Left ventricle myocardium inferior (tissue), 1 donor: ENCODE results near the gene ELFN1. TPM values are rescaled to one million over a fixed set of nuclear protein-coding genes. Genes with fewer than 3 reads are reported as not detected.

Experiments used
- DNase-seq: peaks from one replicate; pipeline ENCODE4 v3.0.0-alpha.2; 2020
- H3K27ac ChIP-seq: fragments of 200-600 bp; replicated peaks from 2 replicates; pipeline ENCODE4 v1.8.0; 2021
- H3K27me3 ChIP-seq: fragments of 200-600 bp; 2 replicates; pipeline ENCODE4 v1.8.0; 2021; ENCODE audit warnings: low read depth
- H3K36me3 ChIP-seq: fragments of 200-600 bp; 2 replicates; pipeline ENCODE4 v1.8.0; 2021
- H3K4me1 ChIP-seq: fragments of 200-600 bp; 2 replicates; pipeline ENCODE4 v1.8.0; 2021
- H3K4me3 ChIP-seq: fragments of 200-600 bp; 2 replicates; pipeline ENCODE4 v1.8.0; 2021; ENCODE audit warnings: mild to moderate bottlenecking, moderate library complexity
- H3K9me3 ChIP-seq: fragments of 200-600 bp; replicated peaks from 2 replicates; pipeline ENCODE4 v1.8.0; 2021
- CTCF ChIP-seq: fragments of 200-600 bp; IDR thresholded peaks from 2 replicates; pipeline ENCODE4 v1.8.0; 2021; ENCODE audit warnings: antibody characterized with exemption, mild to moderate bottlenecking, borderline replicate concordance
- intact Hi-C: fragments of 100-400 bp; cut with micrococcal nuclease; formaldehyde crosslinking; loops from one replicate; pipeline ENCODE4 v1.11.0; 2022
- total RNA-seq: library from RNA; stranded (reverse); fragmentation: NEBNext Ultra II Directional; extraction: Animal tissue kit (Norgen Biotek cat#: 25700); gene quantifications from one replicate; pipeline ENCODE4 v1.2.1, GENCODE V29; 2021
- donor health status: DM: no; HTN: yes; CAD: no; lungs with severe emphysema.

ELFN1 gene
- total RNA-seq, 1 donor from 2014 or later: 10.5 TPM

DNA sequence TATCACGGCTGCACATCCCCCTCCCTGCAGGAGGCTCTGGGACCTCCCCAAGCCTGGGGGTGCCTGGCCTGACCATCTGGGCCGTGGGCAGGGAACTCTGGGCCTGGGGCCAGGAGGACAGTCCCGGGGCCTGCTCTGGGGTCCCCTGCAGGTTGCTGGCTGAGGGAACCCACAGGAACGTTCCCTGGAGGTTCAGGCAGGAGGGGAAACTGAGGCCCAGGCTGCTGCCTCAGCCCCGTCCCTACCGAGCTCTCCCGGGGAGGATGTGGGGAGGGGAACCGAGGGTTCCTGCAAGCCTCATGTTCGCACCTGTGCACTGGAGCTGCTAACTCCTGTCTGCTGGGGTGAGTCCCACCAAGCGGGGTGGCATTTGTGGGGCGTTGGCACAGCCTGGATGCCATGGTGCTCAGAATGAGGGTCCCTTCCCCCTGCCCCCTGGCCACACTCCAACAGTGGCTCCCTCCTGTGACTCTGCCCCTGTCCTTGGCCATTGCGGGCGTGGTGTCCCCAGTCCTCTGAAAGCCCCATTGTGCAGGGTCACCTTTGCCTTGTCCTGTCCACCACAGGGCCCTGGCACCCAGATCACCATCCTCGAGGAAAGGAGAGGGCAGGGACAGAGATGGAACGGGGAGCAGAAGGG lies 9.4 kb downstream of the ELFN1 start:
- no peak for TF ChIP-seq CTCF
- intact Hi-C loops: no loop called here
- H3K36me3 ChIP-seq: no peaks in the 10 kb centered on the region
- no peak overlapping the region for H3K27ac ChIP-seq
- DNase-seq: no peak
- H3K9me3 ChIP-seq: peaks cover 20% of the 10 kb centered on the region
- H3K4me1 ChIP-seq: no peaks in the 10 kb centered on the region
- H3K27me3 ChIP-seq: peaks cover 17% of the 10 kb centered on the region
- no peak overlapping the region for H3K4me3 ChIP-seq

GRCh38 chr7:1679966-1680730 lies 10.1 kb downstream of the ELFN1 start:
- H3K4me1 ChIP-seq: no peaks in the 10 kb centered on the region
- intact Hi-C loops: no loop called here
- H3K27ac ChIP-seq: no peak overlapping the region
- peaks cover 10% of the 10 kb centered on the region for H3K27me3 ChIP-seq
- no peak for TF ChIP-seq CTCF
- H3K9me3 ChIP-seq: peaks cover 27% of the 10 kb centered on the region
- H3K4me3 ChIP-seq: no peak overlapping the region
- H3K36me3 ChIP-seq: no peaks in the 10 kb centered on the region
- DNase-seq: no peak

- Histone ChIP-seq H3K4me3 (no peak overlapping the region), H3K27me3 (no peaks in the 10 kb centered on the region), H3K36me3 (no peaks in the 10 kb centered on the region), H3K9me3 (peaks cover 31% of the 10 kb centered on the region), H3K4me1 (peaks cover 2% of the 10 kb centered on the region), H3K27ac (no peak overlapping the region)
- no peak for TF ChIP-seq CTCF
- intact Hi-C loops: no loop called here
- no peak for DNase-seq
Observed at GRCh38 chr7:1681581-1681980, 11.5 kb downstream of the ELFN1 start.

DNA sequence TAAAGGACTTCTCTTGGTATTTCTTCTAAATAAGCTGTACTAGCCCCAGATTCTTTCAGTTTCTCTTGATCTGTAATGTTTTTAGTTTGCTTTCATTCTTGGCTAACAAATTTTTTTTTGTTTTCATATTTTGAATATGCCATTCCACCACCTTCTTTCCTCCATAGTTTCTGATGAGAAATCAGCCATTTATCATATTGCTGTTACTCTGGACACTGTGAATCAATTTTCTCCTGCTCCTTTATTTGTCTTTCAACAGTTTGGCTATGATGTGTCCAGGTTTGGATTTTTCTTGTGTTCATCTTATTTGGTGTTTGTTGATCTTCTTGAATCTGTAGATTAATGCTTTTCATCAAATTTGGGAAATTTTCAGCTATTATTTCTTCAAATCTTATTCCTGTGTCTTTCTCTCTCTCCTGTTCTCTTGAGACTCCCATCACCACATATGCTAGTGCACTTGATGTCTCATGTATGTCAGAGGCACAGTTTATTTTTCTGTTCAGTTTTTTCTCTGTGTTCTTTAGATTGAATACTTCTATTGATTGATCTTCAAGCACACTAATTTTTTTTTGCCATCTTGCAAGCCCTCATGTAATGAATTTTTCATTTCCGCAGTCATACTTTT lies 15.0 kb downstream of the ELFN1 start:
- intact Hi-C loops: no loop called here
- Histone ChIP-seq H3K4me1 (peaks cover 9% of the 10 kb centered on the region), H3K36me3 (peaks cover 13% of the 10 kb centered on the region), H3K27me3 (no peaks in the 10 kb centered on the region), H3K27ac (no peak overlapping the region), H3K9me3 (peaks cover 31% of the 10 kb centered on the region), H3K4me3 (no peak overlapping the region)
- no peak for TF ChIP-seq CTCF
- no peak for DNase-seq

DNA sequence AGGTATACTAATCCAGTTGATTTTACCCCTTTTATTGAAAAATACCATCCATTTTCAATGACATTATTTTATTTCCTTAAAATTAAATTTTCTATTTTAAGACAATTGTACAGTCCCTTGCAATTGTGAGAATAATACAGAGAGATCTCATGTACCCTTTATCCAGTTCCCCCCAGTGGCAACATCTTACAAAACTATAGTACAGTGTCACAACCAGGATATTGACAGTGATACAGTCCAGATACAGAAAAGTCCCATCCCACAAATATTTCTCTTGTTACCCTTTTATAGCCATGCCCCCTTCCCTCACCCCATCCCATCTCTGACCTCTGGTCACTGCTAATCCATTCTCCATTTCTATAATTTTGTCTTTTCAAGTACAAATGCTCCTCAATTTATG lies 18.5 kb downstream of the ELFN1 start:
- H3K27ac ChIP-seq: no peak overlapping the region
- H3K9me3 ChIP-seq: peaks cover 20% of the 10 kb centered on the region
- H3K4me1 ChIP-seq: peaks cover 34% of the 10 kb centered on the region
- no peak for DNase-seq
- H3K4me3 ChIP-seq: no peak overlapping the region
- intact Hi-C loops: no loop called here
- no peak for TF ChIP-seq CTCF
- H3K36me3 ChIP-seq: peaks cover 13% of the 10 kb centered on the region
- H3K27me3 ChIP-seq: peaks cover 4% of the 10 kb centered on the region
